HCT116 (cell line): ENCODE measurements around the gene YEATS4. TPM values are rescaled to one million over a fixed set of nuclear protein-coding genes. Genes with fewer than 3 reads are reported as not detected.

Experiments
- ATAC-seq: fragments of 200-7000 bp; cut with Tn5 transposase; 2 replicates; pipeline ENCODE4 v1.9.1; 2020; ENCODE audit warnings: mild to moderate bottlenecking, moderate library complexity
- BruUV-seq: library from RNA; stranded (reverse); fragments of 400-500 nt; replicated peaks from 2 replicates; lab custom pipeline; 2021; lab: Mats Ljungman, UMichigan
- CTCF ChIA-PET: fragments of 300-600 bp; sonication (Branson Sonifier 250); formaldehyde crosslinking; loops from one replicate; lab custom pipeline; 2021; ENCODE audit warnings: antibody characterized with exemption; lab: Charles Lee
- POLR2A ChIA-PET: fragments of 300-600, 350-600 bp; sonication (Branson Sonifier 250); formaldehyde crosslinking; loops from one replicate; lab custom pipeline; 2021; ENCODE audit warnings: antibody characterized with exemption; lab: Charles Lee
- RAD21 ChIA-PET, 2 experiments: fragments of 300-600 bp; sonication (Branson Sonifier 250); formaldehyde crosslinking; loops; one replicate each; lab custom pipeline; 2023; ENCODE audit warnings: low total read pairs in 2 of 2; ENCODE audit not compliant: uncharacterized antibody in 2 of 2, unreplicated experiment in 2 of 2, low non-redundant PET in 1 of 2; lab: Charles Lee
- DNase-seq: peaks from one replicate; pipeline ENCODE4 v3.0.0-alpha.2; 2010; ENCODE audit warnings: low read depth, low spot score
- H2AFZ ChIP-seq: fragments of 200-600 bp; shearing (Covaris generic), sonication (generic); 2 replicates; pipeline ENCODE4 v1.6.1; 2017; ENCODE audit warnings: low read depth, mixed run types, mixed read lengths, antibody characterized with exemption, low read length; ENCODE audit not compliant: poor library complexity, severe bottlenecking
- H3K27ac ChIP-seq: 2 replicates; pipeline ENCODE4 v1.5.1; 2012; ENCODE audit warnings: low read depth, low read length
- H3K27me3 ChIP-seq: fragments of 200-600 bp; sonication (generic); 2 replicates; pipeline ENCODE4 v1.6.1; 2016; ENCODE audit warnings: mixed run types, low read length, mixed read lengths; ENCODE audit not compliant: insufficient read depth
- H3K36me3 ChIP-seq, 2 experiments: fragments of 200-500 bp in 1 of 2; fragments of 200-600 bp in 1 of 2; sonication (Bioruptor generic) in 1 of 2; sonication (generic) in 1 of 2; 2 replicates each; pipeline versions ENCODE4 v1.5.1 to v1.6.1; 2014 to 2016; ENCODE audit warnings: low read length in 2 of 2, inconsistent platforms in 1 of 2, mixed read lengths in 1 of 2, mixed run types in 1 of 2; ENCODE audit not compliant: insufficient read depth in 2 of 2, control insufficient read depth in 1 of 2
- H3K4me1 ChIP-seq, 2 experiments: fragments of 200-600 bp in 1 of 2; sonication (generic) in 1 of 2; 2 replicates each; pipeline versions ENCODE4 v1.5.1 to v1.6.1; 2012 to 2017; ENCODE audit warnings: low read length in 2 of 2, inconsistent platforms in 1 of 2, mild to moderate bottlenecking in 1 of 2, mixed read lengths in 1 of 2, mixed run types in 1 of 2, moderate library complexity in 1 of 2; ENCODE audit not compliant: insufficient read depth in 2 of 2, control insufficient read depth in 1 of 2
- H3K4me2 ChIP-seq: fragments of 200-600 bp; sonication (generic); 2 replicates; pipeline ENCODE4 v1.6.1; 2017; ENCODE audit warnings: mixed run types, low read length, mixed read lengths
- H3K4me3 ChIP-seq, 2 experiments: fragments of 200-600 bp in 1 of 2; sonication (generic) in 1 of 2; replicated peaks in 1 of 2; 2 replicates each; pipeline ENCODE4 v1.5.1; 2011 to 2016; ENCODE audit warnings: low read length in 2 of 2, control low read depth in 1 of 2, low read depth in 1 of 2, mild to moderate bottlenecking in 1 of 2, mixed read lengths in 1 of 2, mixed run types in 1 of 2
- H3K79me2 ChIP-seq: fragments of 200-600 bp; sonication (generic); 2 replicates; pipeline ENCODE4 v1.6.1; 2017; ENCODE audit warnings: mild to moderate bottlenecking, mixed run types, low read length, moderate library complexity, mixed read lengths; ENCODE audit not compliant: insufficient read depth
- H3K9ac ChIP-seq: fragments of 200-600 bp; sonication (generic); 2 replicates; pipeline ENCODE4 v1.6.1; 2016; ENCODE audit warnings: low read length, mixed read lengths
- H3K9me2 ChIP-seq: fragments of 200-600 bp; sonication (generic), shearing (Covaris generic); 2 replicates; pipeline ENCODE4 v1.6.1; 2017; ENCODE audit warnings: mixed run types, mild to moderate bottlenecking, moderate library complexity; ENCODE audit not compliant: insufficient read depth
- H3K9me3 ChIP-seq, 2 experiments: fragments of 200-500 bp in 1 of 2; fragments of 200-600 bp in 1 of 2; sonication (Bioruptor generic) in 1 of 2; sonication (generic) in 1 of 2; 2 replicates each; pipeline ENCODE4 v1.6.1; 2014 to 2017; ENCODE audit warnings: low read length in 2 of 2, mixed read lengths in 2 of 2, inconsistent platforms in 1 of 2, low read depth in 1 of 2, mild to moderate bottlenecking in 1 of 2, mixed run types in 1 of 2, moderate library complexity in 1 of 2; ENCODE audit not compliant: control insufficient read depth in 1 of 2, insufficient read depth in 1 of 2
- H4K20me1 ChIP-seq: fragments of 200-600 bp; sonication (generic), shearing (Covaris generic); 2 replicates; pipeline ENCODE4 v1.6.1; 2017; ENCODE audit warnings: mixed run types, mild to moderate bottlenecking, moderate library complexity; ENCODE audit not compliant: insufficient read depth
- CBX3 ChIP-seq: IDR thresholded peaks from 2 replicates; pipeline ENCODE4 v1.6.1; 2012; ENCODE audit warnings: low read depth
- CEBPB ChIP-seq: IDR thresholded peaks from 2 replicates; pipeline ENCODE4 v1.6.1; 2012; ENCODE audit warnings: low read depth
- EGR1 ChIP-seq: IDR thresholded peaks from 2 replicates; pipeline ENCODE4 v1.6.1; 2012; ENCODE audit warnings: low read depth
- ELF1 ChIP-seq: IDR thresholded peaks from 2 replicates; pipeline ENCODE4 v1.6.1; 2012; ENCODE audit warnings: low read depth, borderline replicate concordance
- EZH2 ChIP-seq: fragments of 200-600 bp; sonication (generic); IDR thresholded peaks from 2 replicates; pipeline ENCODE4 v1.6.1; 2017; ENCODE audit warnings: antibody characterized with exemption, mixed run types
- FOSL1 ChIP-seq: IDR thresholded peaks from 2 replicates; pipeline ENCODE4 v1.6.1; 2012; ENCODE audit warnings: low read depth
- JUND ChIP-seq: IDR thresholded peaks from 2 replicates; pipeline ENCODE4 v1.6.1; 2012
- POLR2AphosphoS5 ChIP-seq: IDR thresholded peaks from 2 replicates; pipeline ENCODE4 v1.6.1; 2011; ENCODE audit warnings: mild to moderate bottlenecking, low read depth, low read length, moderate library complexity
- RAD21 ChIP-seq: IDR thresholded peaks from 2 replicates; pipeline ENCODE4 v1.6.1; 2012; ENCODE audit warnings: low read depth, mild to moderate bottlenecking
- SIN3A ChIP-seq: IDR thresholded peaks from 2 replicates; pipeline ENCODE4 v1.6.1; 2012; ENCODE audit warnings: low read depth
- SP1 ChIP-seq: IDR thresholded peaks from 2 replicates; pipeline ENCODE4 v1.6.1; 2012; ENCODE audit warnings: low read depth
- SRF ChIP-seq: IDR thresholded peaks from 2 replicates; pipeline ENCODE4 v1.6.1; 2012; ENCODE audit warnings: low read depth
- TCF7L2 ChIP-seq: IDR thresholded peaks from 2 replicates; pipeline ENCODE4 v1.7.0; 2011; ENCODE audit warnings: borderline replicate concordance, inconsistent platforms; ENCODE audit not compliant: insufficient read depth, insufficient read length; ENCODE audit errors: extremely low read depth
- YY1 ChIP-seq: IDR thresholded peaks from 2 replicates; pipeline ENCODE4 v1.6.1; 2011; ENCODE audit warnings: low read length, low read depth, moderate library complexity, mild to moderate bottlenecking; ENCODE audit not compliant: insufficient replicate concordance; ENCODE audit errors: extremely low read depth
- ZFX ChIP-seq: fragments of 450-650 bp; IDR thresholded peaks from 2 replicates; pipeline ENCODE4 v1.6.1; 2017
- ZNF274 ChIP-seq: fragments of 200-500 bp; sonication (Bioruptor generic); IDR thresholded peaks from 2 replicates; pipeline ENCODE4 v1.6.1; 2014; ENCODE audit warnings: mild to moderate bottlenecking, low read depth, low read length, inconsistent platforms
- intact Hi-C: fragments of 100-400 bp; cut with micrococcal nuclease; formaldehyde crosslinking; loops from 2 replicates; pipeline ENCODE4 v1.10.0; 2022
- total RNA-seq: library from RNA; stranded (reverse); gene quantifications from one replicate; pipeline ENCODE4 v1.2.1, GENCODE V29; 2021; ENCODE audit not compliant: unreplicated experiment
- TF ChIP-seq, protein P1 (sequence below): IDR thresholded peaks from 2 replicates; pipeline ENCODE4 v1.6.1; 2012
- TF ChIP-seq, protein P2 (sequence below): IDR thresholded peaks from 2 replicates; pipeline ENCODE4 v1.6.1; 2012

The YEATS4 gene
- total RNA-seq, 1 experiment from 2014 or later, result 32.0 TPM

DNA sequence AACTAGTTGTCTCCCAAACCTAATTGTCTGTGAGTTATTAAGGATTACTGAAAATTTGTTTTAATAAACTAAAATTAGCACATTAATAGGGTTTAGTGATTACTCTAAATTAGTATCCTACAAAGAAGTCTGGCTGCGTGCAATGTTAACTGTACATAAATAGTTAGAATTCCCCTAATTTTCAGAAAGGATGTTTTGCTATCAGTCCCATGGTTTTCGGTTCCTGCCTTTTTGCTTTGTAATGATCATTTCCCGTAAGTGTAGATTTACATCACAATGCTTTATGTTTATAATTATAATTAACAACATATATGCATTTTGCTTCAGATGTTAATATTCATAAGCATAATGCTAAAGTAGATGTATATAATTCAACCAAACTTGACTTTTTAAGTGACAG lies 31.1 kb upstream of the YEATS4 start:
- H4K20me1 ChIP-seq, result no peaks in the 10 kb centered on the region
- ATAC-seq, result no peak
- RAD21 ChIA-PET, result no interaction called here

DNA sequence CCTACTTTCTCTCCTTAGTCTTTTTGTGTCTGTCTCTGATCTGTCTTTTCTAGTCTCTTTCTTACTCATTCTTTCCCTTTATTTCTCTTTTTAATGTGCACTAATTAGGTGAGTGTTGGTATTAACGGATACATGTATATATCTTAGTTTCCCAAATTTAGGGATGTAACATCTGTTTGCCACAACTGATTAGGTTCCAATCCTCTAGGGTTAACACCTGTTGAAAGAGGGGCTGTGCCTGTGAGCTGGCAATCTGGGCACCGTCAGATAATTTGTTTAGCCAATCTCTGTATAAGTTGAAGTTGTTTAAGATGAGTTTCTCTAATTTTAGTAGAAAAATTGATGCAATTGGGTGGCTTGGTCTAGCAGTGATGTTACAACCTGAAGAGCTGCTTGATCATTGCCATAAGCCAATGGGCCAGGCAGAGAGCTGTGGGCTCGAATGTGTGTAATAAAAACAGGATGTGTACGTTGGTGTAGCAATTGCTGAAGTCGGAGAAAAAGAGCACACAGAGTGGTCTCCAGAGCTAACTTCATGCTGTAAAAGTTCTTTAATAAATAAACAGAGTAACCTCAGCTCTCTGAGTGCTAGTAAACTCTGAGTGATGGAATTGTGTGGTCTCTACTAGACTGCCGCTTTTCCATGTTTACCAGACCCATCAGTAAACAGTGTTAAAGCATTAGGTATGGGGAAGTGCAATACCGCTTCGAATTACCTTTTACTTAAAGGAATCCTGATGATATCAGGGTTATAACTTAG lies 29.7 kb upstream of the YEATS4 start:
- Histone ChIP-seq H2AFZ (no peak overlapping the region), H3K9me2 (no peaks in the 10 kb centered on the region), H3K27me3 (peaks cover 11% of the 10 kb centered on the region; the same call in 1 of the 2 replicates), H3K36me3 (no peaks in the 10 kb centered on the region), H3K79me2 (no peaks in the 10 kb centered on the region), H3K4me2 (no peak overlapping the region), H3K4me3 (no peak overlapping the region), H3K9me3 (no peaks in the 10 kb centered on the region), H3K27ac (no peak overlapping the region), H3K9ac (no peak overlapping the region), H3K4me1 (no peaks in the 10 kb centered on the region), H4K20me1 (no peaks in the 10 kb centered on the region)
- ChIA-PET CTCF (no interaction called here), RAD21 (no interaction called here), POLR2A (no interaction called here)
- no TSS peak for BruUV-seq
- TF ChIP-seq YY1 (no peak), EZH2 (no peak), EGR1 (no peak), FOSL1 (no peak), SRF (no peak), CEBPB (no peak)
- TF ChIP-seq, protein P1, sequence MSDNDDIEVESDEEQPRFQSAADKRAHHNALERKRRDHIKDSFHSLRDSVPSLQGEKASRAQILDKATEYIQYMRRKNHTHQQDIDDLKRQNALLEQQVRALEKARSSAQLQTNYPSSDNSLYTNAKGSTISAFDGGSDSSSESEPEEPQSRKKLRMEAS, result no peak
- ATAC-seq (no peak), DNase-seq (no peak)
- intact Hi-C loops, result no loop called here

More for the DNA sequence above, 31.1 kb upstream of the YEATS4 start:
- intact Hi-C loops, result no loop called here
- Histone ChIP-seq H3K27me3 (peaks cover 11% of the 10 kb centered on the region; the same call in 1 of the 2 replicates), H3K79me2 (no peaks in the 10 kb centered on the region), H3K4me1 (no peaks in the 10 kb centered on the region), H3K4me2 (no peak overlapping the region), H3K9ac (no peak overlapping the region), H2AFZ (no peak overlapping the region), H3K9me3 (no peaks in the 10 kb centered on the region), H3K9me2 (no peaks in the 10 kb centered on the region), H3K27ac (no peak overlapping the region), H3K4me3 (no peak overlapping the region), H3K36me3 (no peaks in the 10 kb centered on the region)
- ChIA-PET POLR2A (no interaction called here), CTCF (no interaction called here)
- BruUV-seq, result no TSS peak
- TF ChIP-seq JUND (no peak), FOSL1 (no peak), RAD21 (no peak), EGR1 (no peak), EZH2 (no peak), ELF1 (no peak), CBX3 (no peak), ZNF274 (no peak), SP1 (no peak), POLR2AphosphoS5 (no peak), ZFX (no peak), TCF7L2 (no peak), YY1 (no peak), SIN3A (no peak)
- TF ChIP-seq, protein P2, sequence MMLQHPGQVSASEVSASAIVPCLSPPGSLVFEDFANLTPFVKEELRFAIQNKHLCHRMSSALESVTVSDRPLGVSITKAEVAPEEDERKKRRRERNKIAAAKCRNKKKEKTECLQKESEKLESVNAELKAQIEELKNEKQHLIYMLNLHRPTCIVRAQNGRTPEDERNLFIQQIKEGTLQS, result no peak
- TF ChIP-seq, protein P1, result no peak
- DNase-seq, result no peak
